Stomach smooth muscle (tissue), 2 donors: Measurements from ENCODE around the gene EGLN2.

Experiments
- H3K27ac ChIP-seq: one replicate; pipeline ENCODE4 v1.7.0; 2013; ENCODE audit warnings: mild to moderate bottlenecking, low read length, inconsistent platforms
- H3K27me3 ChIP-seq, 2 donors: one replicate each; pipeline ENCODE4 v1.7.0; 2013; ENCODE audit warnings: low read length in 2 of 2; ENCODE audit not compliant: insufficient read depth in 2 of 2, control insufficient read depth in 1 of 2
- H3K36me3 ChIP-seq, 2 donors: one replicate each; pipeline ENCODE4 v1.7.0; 2013; ENCODE audit warnings: low read length in 2 of 2; ENCODE audit not compliant: control insufficient read depth in 2 of 2, insufficient read depth in 2 of 2
- H3K4me1 ChIP-seq: one replicate; pipeline ENCODE4 v1.7.0; 2013; ENCODE audit warnings: low read length; ENCODE audit not compliant: control insufficient read depth, insufficient read depth
- H3K4me3 ChIP-seq, 2 donors: one replicate each; pipeline ENCODE4 v1.7.0; 2013; ENCODE audit warnings: low read length in 2 of 2
- H3K9ac ChIP-seq, 2 donors: one replicate each; pipeline ENCODE4 v1.7.0; 2013; ENCODE audit warnings: low read length in 2 of 2, mild to moderate bottlenecking in 1 of 2
- H3K9me3 ChIP-seq, 2 donors: one replicate each; pipeline ENCODE4 v1.7.0; 2013; ENCODE audit warnings: low read length in 2 of 2; ENCODE audit not compliant: control insufficient read depth in 2 of 2
- donor health status: healthy.
- donor health status: Pancreatic carcinoma.

EGLN2 gene

DNA sequence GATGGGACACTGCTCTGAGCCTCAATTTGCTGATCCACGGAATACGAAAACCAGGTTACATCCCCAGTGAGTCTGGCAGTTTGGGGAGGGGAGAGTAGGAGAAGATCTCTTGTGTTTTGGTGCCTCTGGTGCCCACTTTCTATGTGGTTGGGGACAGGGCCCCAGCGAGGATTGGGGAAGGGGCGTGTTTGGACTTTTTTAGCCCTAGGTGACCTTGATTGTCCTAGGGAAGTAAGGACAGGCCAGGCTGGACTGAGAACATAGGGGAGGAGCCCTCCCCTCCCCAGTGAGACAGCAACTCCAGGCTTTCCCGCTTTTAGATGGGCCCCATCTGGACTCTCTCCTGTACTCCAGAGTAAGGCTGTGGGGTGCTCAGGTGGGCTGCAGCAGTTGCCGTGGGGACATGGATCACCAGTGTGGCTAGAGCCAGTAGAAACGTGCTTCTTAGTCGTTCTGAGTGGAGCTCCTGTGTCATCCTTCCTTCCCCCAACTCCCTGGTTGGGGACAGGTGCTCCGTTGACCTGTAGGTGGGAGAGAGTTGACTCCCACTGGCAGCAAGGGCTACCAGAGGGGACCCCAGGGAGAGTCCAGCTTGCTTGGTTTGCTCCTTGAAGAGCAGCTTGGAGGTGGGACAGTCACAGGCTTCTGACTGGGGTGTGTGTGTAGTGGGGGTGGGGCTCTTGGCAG, 4.3 kb downstream of the EGLN2 start:
- H3K27me3 ChIP-seq, result no peaks in the 10 kb centered on the region
- peak overlapping the region; percentile 46 to 51 for H3K9ac ChIP-seq
- peak overlapping the region; percentile 23 to 85 for H3K4me3 ChIP-seq
- peaks cover 76% of the 10 kb centered on the region for H3K4me1 ChIP-seq
- H3K27ac ChIP-seq, result peak overlapping the region; percentile 75
- H3K9me3 ChIP-seq, result no peaks in the 10 kb centered on the region
- H3K36me3 ChIP-seq, result peaks cover 6 to 23% of the 10 kb centered on the region in 2 donors

DNA sequence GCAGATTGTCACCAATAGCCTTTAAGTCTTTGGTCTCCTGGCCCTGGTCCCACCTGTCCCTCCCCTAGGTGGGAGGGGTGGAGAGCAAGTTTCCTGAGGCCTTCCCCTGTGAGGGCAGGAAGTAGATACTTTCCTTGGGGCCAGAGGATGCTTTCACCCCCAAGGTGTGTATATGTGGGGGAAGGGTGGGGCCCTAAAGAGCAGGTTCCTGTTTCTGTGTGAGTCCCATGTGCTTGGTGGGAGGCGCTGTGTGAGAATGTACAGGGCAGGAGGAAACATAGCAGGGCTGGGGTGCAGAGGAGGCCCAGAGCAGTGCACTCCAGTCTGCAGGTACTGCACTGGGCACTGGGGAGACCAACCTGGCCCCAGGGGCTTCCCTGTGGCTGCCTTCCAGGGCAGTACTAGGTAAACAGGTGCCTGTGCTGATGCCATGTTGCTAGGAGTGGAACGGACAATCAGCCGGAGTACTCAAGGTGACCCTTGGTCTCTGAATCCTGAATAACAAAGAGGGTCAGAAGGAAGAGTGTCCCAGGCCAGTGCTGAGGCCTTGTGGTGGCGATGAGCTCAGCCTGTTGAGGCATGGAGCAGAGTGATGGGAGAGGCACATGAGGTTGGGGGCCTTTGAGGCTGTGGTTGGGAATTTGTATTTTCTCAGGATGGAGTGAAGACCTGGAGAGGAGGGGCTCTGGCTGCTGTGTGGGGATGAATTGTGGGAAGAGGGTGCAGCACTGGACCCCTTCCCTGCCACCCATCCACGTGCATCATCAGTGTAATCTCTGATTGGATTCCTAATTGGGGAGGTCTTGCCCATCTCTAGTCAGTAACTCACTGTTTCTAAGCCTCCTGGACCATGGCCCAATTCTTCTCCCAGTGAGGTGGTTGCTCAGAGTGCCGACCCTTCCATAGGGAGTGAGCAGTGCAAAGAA, 5.1 kb downstream of the EGLN2 start:
- H3K36me3 ChIP-seq, result peaks cover 9 to 27% of the 10 kb centered on the region in 2 donors
- no peaks in the 10 kb centered on the region for H3K27me3 ChIP-seq
- H3K9me3 ChIP-seq, result no peaks in the 10 kb centered on the region
- H3K9ac ChIP-seq, result peak overlapping the region; percentile 36 to 46
- peaks cover 76% of the 10 kb centered on the region for H3K4me1 ChIP-seq
- H3K4me3 ChIP-seq, result peak overlapping the region in 1 of 2 donors; percentile 85
- peak overlapping the region; percentile 75 for H3K27ac ChIP-seq

DNA sequence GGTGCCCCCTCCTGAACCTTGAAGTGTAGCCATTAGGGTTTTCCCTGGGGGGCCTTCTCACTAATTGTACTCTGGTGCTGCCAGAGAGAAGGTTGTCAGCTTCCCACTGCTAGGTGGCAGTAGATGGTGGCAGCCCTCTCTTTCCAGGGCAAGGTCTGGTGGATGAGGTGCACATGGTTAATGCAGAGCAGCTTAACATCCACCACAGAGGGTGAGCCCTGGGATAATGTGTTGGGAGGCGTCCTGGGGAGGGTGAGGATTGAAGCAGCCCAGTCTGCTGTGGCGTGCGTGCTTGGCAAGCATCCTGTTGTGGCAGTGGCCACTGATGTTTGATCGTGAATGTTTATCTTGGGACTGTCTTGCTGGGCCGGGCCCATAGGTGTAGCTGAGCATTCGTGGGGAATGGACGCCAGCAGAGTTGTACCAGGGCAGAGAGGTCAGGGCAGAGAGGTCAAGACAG, 5.8 kb downstream of the EGLN2 start:
- no peak overlapping the region for H3K9ac ChIP-seq
- H3K27me3 ChIP-seq, result no peaks in the 10 kb centered on the region
- H3K27ac ChIP-seq, result peak overlapping the region; percentile 75
- no peak overlapping the region for H3K4me3 ChIP-seq
- H3K36me3 ChIP-seq, result peaks cover 9 to 30% of the 10 kb centered on the region in 2 donors
- H3K4me1 ChIP-seq, result peaks cover 79% of the 10 kb centered on the region
- H3K9me3 ChIP-seq, result no peaks in the 10 kb centered on the region

DNA sequence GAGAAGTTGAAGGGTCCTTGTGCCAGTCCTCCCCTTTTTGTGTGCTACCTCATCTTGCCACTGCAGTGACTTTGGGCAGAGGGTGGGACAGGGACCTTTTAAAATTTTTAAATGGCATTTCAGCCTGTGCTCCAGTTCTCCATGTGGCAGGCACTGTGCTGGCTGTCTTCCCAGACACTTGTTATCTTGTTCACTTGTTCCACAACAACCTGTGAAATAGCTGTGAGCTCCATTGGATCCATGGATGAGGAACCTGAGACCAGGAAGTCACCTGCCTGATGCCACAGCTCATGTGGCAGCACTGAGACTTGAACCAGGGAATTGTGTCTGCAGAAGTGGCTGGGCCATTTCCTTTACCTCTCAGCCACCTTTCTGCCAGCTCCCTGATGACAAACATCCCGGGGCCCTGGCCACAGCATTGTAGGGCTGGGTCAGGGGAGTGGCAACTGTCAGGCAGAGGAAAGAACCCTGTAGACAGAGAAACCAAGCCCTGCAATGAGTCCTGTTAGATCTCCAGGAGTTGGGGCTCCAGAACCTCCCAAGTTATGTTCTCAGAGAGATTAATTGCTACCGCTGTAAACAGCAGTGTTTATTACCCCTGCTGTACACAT, 6.4 kb downstream of the EGLN2 start:
- Histone ChIP-seq H3K27me3 (no peaks in the 10 kb centered on the region), H3K4me1 (peaks cover 78% of the 10 kb centered on the region), H3K27ac (peak overlapping the region; percentile 75), H3K4me3 (no peak overlapping the region), H3K9me3 (no peaks in the 10 kb centered on the region), H3K9ac (peak overlapping the region in 1 of 2 donors; percentile 29), H3K36me3 (peaks cover 9 to 30% of the 10 kb centered on the region in 2 donors)

DNA sequence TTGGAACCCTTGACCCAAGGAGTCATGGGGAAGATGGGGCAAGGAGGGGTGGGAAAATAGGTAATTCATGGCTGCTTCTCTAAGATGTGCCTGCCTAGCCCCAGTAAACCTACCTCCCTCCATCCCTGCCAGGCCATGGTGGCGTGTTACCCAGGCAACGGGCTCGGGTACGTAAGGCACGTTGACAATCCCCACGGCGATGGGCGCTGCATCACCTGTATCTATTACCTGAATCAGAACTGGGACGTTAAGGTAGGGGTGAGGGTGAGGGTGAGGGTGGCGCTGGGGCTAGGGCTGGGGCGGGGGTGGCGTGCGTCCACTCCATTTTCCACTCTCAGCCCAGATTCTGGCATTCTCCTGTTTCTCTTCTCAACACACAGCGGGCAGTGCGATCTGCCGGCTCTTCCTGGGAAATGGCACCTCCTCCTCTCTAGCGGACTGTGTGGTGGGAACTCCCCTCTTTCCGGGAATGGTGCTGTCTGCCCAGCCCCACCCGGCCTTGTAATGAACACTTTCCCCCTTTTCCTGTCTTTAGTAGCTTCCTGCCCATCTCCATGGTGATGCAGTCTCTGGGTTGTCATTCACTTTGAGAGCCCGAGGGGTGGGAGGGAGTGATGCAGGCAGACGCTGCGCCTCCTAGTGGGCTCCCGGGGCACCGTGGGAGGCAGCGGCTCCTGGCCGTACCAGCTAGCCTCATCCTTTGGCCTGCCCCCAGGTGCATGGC, 7.6 kb downstream of the EGLN2 start:
- Histone ChIP-seq H3K4me3 (peak overlapping the region in 1 of 2 donors; percentile 49), H3K27me3 (no peaks in the 10 kb centered on the region), H3K36me3 (peaks cover 9 to 22% of the 10 kb centered on the region in 2 donors), H3K9ac (peak overlapping the region in 1 of 2 donors; percentile 48), H3K4me1 (peaks cover 72% of the 10 kb centered on the region), H3K9me3 (no peaks in the 10 kb centered on the region), H3K27ac (peak overlapping the region; percentile 75)

DNA sequence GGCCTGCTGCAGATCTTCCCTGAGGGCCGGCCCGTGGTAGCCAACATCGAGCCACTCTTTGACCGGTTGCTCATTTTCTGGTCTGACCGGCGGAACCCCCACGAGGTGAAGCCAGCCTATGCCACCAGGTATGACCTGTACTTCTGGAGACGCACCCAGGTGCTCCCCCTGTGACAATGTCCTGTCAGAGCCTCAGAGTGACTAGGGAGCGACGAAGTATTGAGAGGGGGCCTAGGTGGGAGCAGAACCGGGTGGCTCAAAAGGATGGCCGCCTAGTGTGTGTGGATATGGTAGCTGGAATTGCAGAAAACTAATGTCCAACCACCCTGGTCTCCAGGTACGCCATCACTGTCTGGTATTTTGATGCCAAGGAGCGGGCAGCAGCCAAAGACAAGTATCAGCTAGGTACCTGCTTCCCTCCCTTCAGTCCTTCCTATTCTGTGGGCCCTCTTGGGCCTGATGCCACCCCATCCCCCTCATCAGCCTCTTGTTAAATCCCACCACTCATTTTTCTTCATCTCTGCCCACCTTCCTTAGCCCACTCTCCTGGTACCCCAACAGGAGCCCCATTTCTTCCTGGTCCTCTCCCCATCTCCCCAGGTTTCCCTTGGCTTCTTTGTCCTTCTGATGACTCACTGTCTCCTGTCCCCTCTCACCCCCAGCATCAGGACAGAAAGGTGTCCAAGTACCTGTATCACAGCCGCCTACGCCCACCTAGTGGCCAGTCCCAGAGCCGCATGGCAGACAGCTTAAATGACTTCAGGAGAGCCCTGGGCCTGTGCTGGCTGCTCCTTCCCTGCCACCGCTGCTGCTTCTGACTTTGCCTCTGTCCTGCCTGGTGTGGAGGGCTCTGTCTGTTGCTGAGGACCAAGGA, 8.4 kb downstream of the EGLN2 start:
- Histone ChIP-seq H3K4me3 (peak overlapping the region; percentile 5 to 49), H3K27ac (peak overlapping the region; percentile 75), H3K36me3 (peaks cover 9 to 20% of the 10 kb centered on the region in 2 donors), H3K4me1 (peaks cover 71% of the 10 kb centered on the region), H3K9ac (peak overlapping the region in 1 of 2 donors; percentile 48), H3K27me3 (no peaks in the 10 kb centered on the region), H3K9me3 (no peaks in the 10 kb centered on the region)

DNA sequence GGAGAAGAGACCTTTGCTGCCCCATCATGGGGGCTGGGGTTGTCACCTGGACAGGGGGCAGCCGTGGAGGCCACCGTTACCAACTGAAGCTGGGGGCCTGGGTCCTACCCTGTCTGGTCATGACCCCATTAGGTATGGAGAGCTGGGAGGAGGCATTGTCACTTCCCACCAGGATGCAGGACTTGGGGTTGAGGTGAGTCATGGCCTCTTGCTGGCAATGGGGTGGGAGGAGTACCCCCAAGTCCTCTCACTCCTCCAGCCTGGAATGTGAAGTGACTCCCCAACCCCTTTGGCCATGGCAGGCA, 9.0 kb downstream of the EGLN2 start:
- Histone ChIP-seq H3K4me1 (peaks cover 70% of the 10 kb centered on the region), H3K27me3 (no peaks in the 10 kb centered on the region), H3K4me3 (no peak overlapping the region), H3K36me3 (peaks cover 9 to 20% of the 10 kb centered on the region in 2 donors), H3K9ac (no peak overlapping the region), H3K27ac (no peak overlapping the region), H3K9me3 (no peaks in the 10 kb centered on the region)

DNA sequence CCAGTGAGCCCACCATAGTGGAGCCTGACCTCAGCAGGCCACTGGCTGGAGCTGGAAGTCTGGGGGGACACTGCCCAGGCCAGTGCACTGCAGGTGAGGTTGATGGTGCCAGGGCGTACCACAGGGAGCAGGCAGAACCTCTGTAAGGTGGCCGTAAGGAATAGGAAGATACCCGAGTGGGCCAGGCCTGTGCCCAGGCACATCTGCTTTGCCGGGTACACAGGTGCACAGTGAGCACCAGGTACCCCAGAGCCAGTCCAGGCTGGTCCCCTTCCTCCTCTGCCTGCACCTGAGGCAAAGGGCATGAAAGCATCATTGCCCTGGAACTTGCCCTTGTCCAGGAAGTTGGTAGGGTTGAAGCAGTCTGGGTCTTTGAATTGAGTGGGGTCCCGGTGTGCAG, 9.5 kb downstream of the EGLN2 start:
- Histone ChIP-seq H3K9ac (no peak overlapping the region), H3K9me3 (no peaks in the 10 kb centered on the region), H3K27me3 (no peaks in the 10 kb centered on the region), H3K4me1 (peaks cover 67% of the 10 kb centered on the region), H3K4me3 (no peak overlapping the region), H3K36me3 (peaks cover 9 to 20% of the 10 kb centered on the region in 2 donors), H3K27ac (no peak overlapping the region)

DNA sequence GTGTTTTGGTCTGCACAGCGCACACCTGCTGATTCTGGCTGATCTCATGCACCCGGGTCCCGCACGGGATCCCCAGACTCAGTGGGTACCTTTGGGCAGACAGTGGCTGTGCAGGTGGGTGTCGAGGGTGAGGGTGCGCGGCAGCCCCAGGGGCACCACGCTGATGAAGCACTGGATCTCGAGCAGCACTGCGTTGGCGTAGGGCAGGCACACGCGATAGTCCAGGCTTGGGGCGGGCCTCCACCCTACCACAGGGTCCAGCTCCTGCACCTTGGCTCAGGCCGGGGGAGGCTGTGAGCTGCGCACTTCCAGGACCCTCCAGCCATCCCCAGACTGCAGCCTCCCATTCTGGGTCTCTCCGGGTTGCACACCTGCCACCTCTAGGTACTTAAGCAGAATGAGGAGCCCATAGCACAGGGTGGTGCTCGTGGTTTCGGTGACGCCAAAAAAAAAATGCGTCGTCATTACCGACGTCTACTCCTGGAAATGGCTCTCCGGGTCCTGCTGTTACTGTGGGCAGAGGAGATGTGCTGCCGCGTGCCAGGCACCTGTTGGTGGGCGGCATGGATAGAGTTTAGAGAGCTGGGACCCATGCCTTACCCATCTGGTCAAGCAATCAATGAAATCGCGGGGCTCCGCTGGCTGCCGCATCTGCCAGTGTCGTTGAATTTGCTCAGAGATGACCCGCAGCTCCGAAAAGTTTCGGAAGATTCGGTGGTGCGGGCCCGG, 10.5 kb downstream of the EGLN2 start:
- Histone ChIP-seq H3K36me3 (peaks cover 9 to 20% of the 10 kb centered on the region in 2 donors), H3K9me3 (no peaks in the 10 kb centered on the region), H3K9ac (no peak overlapping the region), H3K4me3 (peak overlapping the region in 1 of 2 donors; percentile 70), H3K27me3 (no peaks in the 10 kb centered on the region), H3K27ac (no peak overlapping the region), H3K4me1 (peaks cover 57% of the 10 kb centered on the region)
